HG02938 (cell line): Measurements from ENCODE around the gene ALG1L2.
A peak's percentile ranks its signal among the peaks of the same experiment; 100 is the strongest.
"Not testable (repeated sequence)": the region's sequence is repeated elsewhere in the genome, so short reads cannot be mapped to it uniquely, and the experiment has no call there.

Experiments
- ATAC-seq: cut with Tn5 transposase; IDR thresholded peaks from one replicate; pipeline ENCODE4 v1.9.1; 2021; ENCODE audit warnings: mild to moderate bottlenecking, moderate library complexity; ENCODE audit not compliant: unreplicated experiment

Gene ALG1L2

GRCh38 chr3:130093741-130094391 lies 12.2 kb downstream of the ALG1L2 start:
- ATAC-seq, result no peak

GRCh38 chr3:130094491-130094941 lies 12.9 kb downstream of the ALG1L2 start:
- not testable (repeated sequence) for ATAC-seq

GRCh38 chr3:130095858-130096257 lies 14.2 kb downstream of the ALG1L2 start:
- not testable (repeated sequence) for ATAC-seq

- ATAC-seq, result not testable (repeated sequence)
Measured at GRCh38 chr3:130097096-130097495, 15.5 kb downstream of the ALG1L2 start.

GRCh38 chr3:130097690-130098638 lies 16.3 kb downstream of the ALG1L2 start:
- not testable (repeated sequence) for ATAC-seq

GRCh38 chr3:130098639-130099385 lies 17.2 kb downstream of the ALG1L2 start:
- ATAC-seq, result not testable (repeated sequence)

GRCh38 chr3:130102545-130102944 lies 20.9 kb downstream of the ALG1L2 start:
- ATAC-seq, result not testable (repeated sequence)

- ATAC-seq, result not testable (repeated sequence)
Measured at GRCh38 chr3:130104191-130104590, 22.6 kb downstream of the ALG1L2 start.

- ATAC-seq, result not testable (repeated sequence)
Measured at GRCh38 chr3:130107333-130107995, 25.8 kb downstream of the ALG1L2 start.

GRCh38 chr3:130108836-130109585 lies 27.4 kb downstream of the ALG1L2 start:
- ATAC-seq, result not testable (repeated sequence)

GRCh38 chr3:130110386-130111169 lies 28.9 kb downstream of the ALG1L2 start:
- not testable (repeated sequence) for ATAC-seq

- ATAC-seq, result peak; percentile 99
Measured at GRCh38 chr3:130111185-130111864, 29.7 kb downstream of the ALG1L2 start.

GRCh38 chr3:130111865-130112747 lies 30.5 kb downstream of the ALG1L2 start:
- ATAC-seq, result peak; percentile 65

GRCh38 chr3:130112748-130113073 lies 31.1 kb downstream of the ALG1L2 start:
- ATAC-seq, result not testable (repeated sequence)

- not testable (repeated sequence) for ATAC-seq
Measured at GRCh38 chr3:130115400-130115799, 33.8 kb downstream of the ALG1L2 start.

- ATAC-seq, result no peak
Measured at GRCh38 chr3:130117933-130118332, 36.3 kb downstream of the ALG1L2 start.

GRCh38 chr3:130119824-130120223 lies 38.2 kb downstream of the ALG1L2 start:
- ATAC-seq, result not testable (repeated sequence)
